Dedifferentiated amniotic fluid mesenchymal stem cell (primary cell): ENCODE results near the gene MBP.
"Not testable (repeated sequence)": the region's sequence is repeated elsewhere in the genome, so short reads cannot be mapped to it uniquely, and the experiment has no call there.

Experiments
- DNase-seq: peaks from one replicate; pipeline ENCODE4 v3.0.0-alpha.2; 2016; ENCODE audit errors: extremely low spot score

MBP gene

GRCh38 chr18:76944346-76944745, 188.2 kb downstream of the MBP start:
- DNase-seq, result not testable (repeated sequence)

DNA sequence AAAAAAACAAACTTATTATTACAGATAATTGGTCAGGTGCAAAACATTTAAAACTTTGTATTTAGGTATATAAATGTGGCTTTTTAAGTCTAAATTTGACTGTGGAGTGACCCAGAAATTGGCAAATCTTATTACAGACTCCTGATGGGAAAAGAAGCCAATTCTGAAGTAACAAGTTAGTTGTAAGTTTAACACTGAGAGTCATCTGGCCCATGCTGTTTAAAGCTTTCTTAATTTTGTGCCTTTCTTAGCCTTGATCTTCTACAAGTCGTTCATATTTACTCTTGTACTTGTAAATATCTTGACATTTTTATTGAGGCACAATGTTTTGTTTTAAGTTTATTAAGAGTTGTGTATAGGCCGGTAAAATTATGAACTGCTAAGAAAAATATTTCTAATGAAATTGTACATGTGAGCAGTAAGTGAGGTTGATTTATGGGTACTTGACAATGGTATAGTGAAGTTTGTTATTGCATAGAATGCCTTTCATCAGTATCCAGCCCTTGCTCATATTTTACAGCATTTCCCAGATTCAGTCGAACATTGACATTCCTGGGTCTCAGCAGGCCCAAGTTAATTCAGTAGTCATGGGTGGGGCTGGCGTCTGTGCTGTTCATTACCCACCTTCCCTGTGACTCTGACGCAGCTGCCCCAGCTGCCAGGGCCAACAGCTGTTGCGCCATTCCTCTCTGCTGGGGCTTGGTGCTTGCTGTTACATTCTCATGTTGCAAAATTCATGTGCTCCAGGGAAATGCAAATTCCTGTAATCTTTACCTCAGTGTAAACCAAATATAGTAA, 188.8 kb downstream of the MBP start:
- no peak for DNase-seq

DNA sequence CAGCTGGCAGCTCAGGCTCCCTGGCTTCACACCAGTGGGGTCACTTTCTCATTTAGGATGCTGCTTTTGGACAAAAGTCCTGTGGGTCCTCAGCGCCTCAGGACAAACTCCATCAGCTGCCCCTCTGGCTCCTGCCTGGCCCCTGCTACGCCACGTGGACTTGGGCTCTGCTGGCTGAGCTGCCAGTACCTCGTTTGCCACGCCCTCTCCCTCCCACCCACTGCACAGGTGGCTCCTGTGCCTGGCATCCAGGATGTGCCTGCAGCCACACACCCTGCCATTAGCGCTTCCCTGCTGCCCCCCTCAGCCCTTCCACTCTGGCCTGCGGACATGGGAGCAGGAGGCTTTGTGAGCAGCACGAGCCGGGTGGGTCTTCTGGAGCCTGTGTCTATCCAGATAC, 191.3 kb downstream of the MBP start:
- DNase-seq, result no peak

- DNase-seq, result no peak
Observed at GRCh38 chr18:76938619-76939018, 194.0 kb downstream of the MBP start.

GRCh38 chr18:76937597-76937996, 195.0 kb downstream of the MBP start:
- no peak for DNase-seq

DNA sequence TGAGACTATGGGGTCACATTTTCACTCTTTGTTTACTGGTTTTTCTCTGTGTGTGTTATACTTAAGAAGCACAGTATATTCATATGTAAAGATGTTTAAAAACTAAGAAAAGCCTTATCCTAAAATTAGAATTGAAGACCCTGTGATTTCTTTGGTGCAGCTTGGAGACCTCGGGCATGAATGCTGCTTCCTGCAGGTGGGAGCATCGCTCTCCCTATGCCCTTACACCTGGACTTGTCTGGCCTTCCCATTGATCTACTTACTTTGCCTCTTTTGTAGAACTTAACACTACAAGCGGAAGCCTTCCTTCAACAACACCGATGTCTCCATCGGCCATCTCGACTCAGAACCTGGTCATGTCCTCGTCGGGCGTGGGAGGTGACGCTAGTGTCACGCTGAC, 195.7 kb downstream of the MBP start:
- no peak for DNase-seq

DNA sequence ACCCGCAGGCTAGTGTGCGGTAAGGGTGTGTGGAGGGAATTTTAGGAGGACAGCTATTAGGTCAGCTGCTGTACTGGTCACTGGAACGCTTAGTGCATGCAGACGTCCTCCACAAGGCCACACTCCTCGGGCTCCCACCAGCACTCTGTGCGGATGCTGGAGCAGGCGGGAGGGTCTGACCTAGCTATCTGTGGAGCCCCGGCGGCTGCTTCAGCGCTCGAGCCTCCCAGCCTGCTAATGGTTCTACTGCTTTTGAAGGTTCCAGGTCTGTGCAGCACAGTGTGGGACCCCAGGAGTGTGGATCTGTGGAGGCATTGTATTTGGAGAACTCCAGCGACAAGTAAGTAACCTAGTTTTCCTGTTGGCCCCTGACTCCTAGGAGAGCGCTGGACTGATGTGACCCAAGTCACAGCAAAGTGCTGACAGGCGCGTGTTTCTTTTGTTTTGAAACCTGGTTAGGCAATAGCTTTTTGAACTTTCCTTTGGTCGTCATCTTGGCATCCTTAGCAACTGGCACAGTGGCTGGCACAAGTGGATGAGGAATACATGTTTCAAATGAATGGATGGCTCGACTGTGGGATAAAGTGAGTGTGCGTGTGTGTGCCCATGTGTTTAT, 196.8 kb downstream of the MBP start:
- no peak for DNase-seq

DNA sequence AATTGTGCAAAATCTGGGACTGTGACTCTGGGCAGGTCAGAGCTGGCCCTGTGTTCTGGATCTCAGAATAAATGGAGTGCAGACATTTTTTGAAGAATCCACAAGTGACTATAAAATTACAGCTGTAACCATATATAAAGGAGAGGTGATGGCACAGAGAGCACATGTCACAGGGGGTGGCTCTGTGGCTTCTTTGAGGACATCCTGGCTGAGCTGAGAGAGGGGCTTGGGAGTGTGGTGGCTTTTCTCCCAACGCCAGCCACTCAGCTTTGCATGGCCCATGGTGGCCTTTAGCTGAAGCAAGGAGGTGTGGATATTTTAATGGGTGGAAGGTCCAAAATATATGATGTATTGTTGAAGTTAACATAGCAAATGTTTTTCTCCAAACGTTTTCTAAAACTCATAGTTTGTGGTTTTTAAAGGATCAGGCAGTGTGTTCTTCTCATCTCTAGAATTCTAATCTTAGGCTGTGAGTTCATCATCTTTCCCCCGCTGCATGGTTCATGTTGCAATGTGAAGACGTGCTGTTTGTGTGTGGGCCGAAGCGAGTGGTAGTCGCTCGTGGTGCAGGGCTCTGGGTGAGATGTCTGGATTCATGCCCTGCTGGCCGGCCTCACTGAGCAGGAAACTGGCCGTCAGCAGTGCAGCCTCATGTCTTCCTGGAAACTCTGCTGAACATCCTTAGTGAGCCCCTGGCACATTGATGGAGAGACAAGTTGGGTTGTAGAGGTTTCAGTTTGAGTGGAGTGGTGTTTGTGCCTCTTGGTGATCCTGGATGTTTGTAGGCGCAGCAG, 200.4 kb downstream of the MBP start:
- DNase-seq, result no peak

GRCh38 chr18:76931171-76931570, 201.4 kb downstream of the MBP start:
- DNase-seq, result no peak
